ENCODE results near the gene RAB3IL1. TPM values are rescaled to one million over a fixed set of nuclear protein-coding genes. Genes with fewer than 3 reads are reported as not detected.
A peak's percentile ranks its signal among the peaks of the same experiment; 100 is the strongest.

RAB3IL1 gene
- total and polyA plus RNA-seq, 9 donors: 17.3 to 38.6 (median 35.4) TPM

DNA sequence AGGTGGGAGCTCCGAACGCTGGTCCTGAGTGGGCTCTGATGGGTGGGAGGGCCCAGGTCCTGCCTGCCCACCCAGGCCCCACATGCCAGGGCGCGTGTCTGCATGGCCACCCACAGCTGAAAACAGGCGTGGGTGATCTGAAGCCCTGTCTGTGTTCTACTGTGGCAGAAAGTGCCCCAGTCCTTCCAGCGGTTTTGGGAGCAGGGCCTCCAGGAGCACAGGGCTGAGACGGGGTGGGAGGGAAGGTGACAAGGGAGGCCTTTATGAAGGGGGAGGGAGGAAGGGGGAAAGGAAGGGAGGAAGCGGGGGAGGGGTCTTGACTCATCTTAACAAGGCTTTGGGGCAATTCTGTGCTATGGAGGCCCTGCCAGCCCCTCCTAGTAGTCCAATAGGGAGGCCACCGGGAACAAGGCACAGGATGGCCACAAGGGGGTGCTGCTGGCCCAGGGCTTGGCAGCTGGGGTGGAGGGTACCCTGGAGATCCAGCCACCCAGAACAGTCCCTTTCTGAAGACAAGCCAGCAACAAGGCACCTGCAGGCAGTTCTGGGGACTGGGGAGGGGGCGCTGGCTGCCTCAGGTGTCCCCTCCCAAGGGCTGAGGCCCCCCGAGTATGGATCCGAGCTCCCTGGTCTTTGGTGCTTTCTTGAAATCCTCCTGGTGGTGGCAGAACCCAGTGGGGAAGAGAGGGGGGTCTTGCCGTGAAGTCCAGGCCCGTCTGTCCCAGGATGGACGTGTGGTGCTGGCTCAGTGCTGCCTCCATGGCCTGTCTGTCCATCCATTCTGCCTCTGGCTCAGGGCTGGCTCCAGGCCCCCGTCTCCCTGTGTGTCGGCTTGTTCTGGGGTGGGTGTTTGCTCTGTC, 19.7 kb downstream of the RAB3IL1 start:
- H3K27me3 ChIP-seq (ENCODE audit: control insufficient read depth, insufficient read depth, low read length): no peaks in the 10 kb centered on the region
- H3K9me3 ChIP-seq (replicated peaks; ENCODE audit: control insufficient read depth, low read depth, low read length): no peaks in the 10 kb centered on the region
- no peak overlapping the region for H3K4me3 ChIP-seq (ENCODE audit: low read length)
- peaks cover 13% of the 10 kb centered on the region for H3K4me1 ChIP-seq (ENCODE audit: control insufficient read depth, insufficient read depth, low read length)
- no peak overlapping the region for H3K27ac ChIP-seq (ENCODE audit: low read length)
- peaks cover 53% of the 10 kb centered on the region for H3K36me3 ChIP-seq (ENCODE audit: control insufficient read depth, insufficient read depth, low read length)
- DNase-seq: peak; percentile 62
- WGBS (ENCODE audit: insufficient coverage): 62% methylated on average over 13 of the region's 17 CpGs

DNA sequence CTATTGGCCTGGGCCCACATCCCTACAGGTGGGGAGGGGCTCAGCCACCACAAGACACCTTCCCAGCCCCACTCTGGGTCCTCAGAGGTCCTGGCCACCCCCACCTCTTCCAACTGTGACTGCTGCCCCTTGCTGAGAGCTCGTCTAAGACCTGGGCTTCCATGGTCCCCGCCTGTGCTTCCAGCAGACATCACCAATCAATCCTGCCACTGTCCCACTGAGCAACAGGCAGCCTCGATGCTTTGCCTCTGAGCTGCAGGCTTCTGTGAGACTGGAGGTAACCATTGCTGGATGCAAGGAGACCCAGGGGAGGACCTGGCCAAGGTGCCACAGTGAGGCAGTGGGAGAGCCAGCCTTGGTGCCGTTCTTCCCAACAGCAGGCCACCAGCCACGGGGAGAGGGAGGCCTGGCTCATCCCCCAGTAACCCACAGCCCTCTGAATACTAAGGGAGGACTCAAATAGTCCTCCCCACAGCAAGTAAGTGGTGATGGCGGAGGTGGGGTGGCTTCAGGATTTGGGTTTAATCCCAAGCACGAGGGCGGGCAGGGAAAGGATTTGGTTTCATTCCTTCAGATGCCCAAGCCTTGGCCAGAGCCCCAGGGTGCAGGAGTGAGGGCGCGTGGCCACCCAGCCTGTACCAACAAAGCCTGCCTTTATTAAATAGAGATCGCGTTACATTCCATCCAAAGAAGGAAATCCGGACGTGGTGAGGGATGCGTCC, 20.5 kb downstream of the RAB3IL1 start:
- H3K4me3 ChIP-seq (ENCODE audit: low read length): no peak overlapping the region
- peaks cover 50% of the 10 kb centered on the region for H3K36me3 ChIP-seq (ENCODE audit: control insufficient read depth, insufficient read depth, low read length)
- no peak overlapping the region for H3K27ac ChIP-seq (ENCODE audit: low read length)
- 63% methylated on average over 11 of the region's 15 CpGs for WGBS (ENCODE audit: insufficient coverage)
- H3K9me3 ChIP-seq (replicated peaks; ENCODE audit: control insufficient read depth, low read depth, low read length): no peaks in the 10 kb centered on the region
- no peaks in the 10 kb centered on the region for H3K27me3 ChIP-seq (ENCODE audit: control insufficient read depth, insufficient read depth, low read length)
- H3K4me1 ChIP-seq (ENCODE audit: control insufficient read depth, insufficient read depth, low read length): peaks cover 16% of the 10 kb centered on the region
- no peak for DNase-seq

DNA sequence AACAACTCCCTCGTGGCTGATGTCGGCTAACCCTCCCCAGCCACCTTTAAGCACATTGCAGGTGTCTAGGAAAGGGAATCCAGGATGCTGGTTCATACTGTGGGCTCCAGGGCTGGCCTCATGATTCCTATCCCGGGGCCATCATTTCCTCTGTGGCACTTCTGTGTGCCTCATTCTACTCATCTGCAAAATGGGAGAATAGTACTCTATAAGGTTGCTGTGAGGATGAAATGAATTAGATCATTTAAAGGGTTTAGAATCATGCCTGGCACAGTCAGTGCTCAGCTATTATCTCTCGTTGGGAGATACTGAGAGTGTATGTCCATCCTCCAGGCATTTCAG, 21.7 kb downstream of the RAB3IL1 start:
- H3K4me1 ChIP-seq (ENCODE audit: control insufficient read depth, insufficient read depth, low read length): peaks cover 21% of the 10 kb centered on the region
- peaks cover 41% of the 10 kb centered on the region for H3K36me3 ChIP-seq (ENCODE audit: control insufficient read depth, insufficient read depth, low read length)
- H3K27ac ChIP-seq (ENCODE audit: low read length): no peak overlapping the region
- no peaks in the 10 kb centered on the region for H3K27me3 ChIP-seq (ENCODE audit: control insufficient read depth, insufficient read depth, low read length)
- no peak for DNase-seq
- H3K9me3 ChIP-seq (replicated peaks; ENCODE audit: control insufficient read depth, low read depth, low read length): no peaks in the 10 kb centered on the region
- H3K4me3 ChIP-seq (ENCODE audit: low read length): no peak overlapping the region
- WGBS (ENCODE audit: insufficient coverage): 60% methylated on average over 1 of the region's 4 CpGs

DNA sequence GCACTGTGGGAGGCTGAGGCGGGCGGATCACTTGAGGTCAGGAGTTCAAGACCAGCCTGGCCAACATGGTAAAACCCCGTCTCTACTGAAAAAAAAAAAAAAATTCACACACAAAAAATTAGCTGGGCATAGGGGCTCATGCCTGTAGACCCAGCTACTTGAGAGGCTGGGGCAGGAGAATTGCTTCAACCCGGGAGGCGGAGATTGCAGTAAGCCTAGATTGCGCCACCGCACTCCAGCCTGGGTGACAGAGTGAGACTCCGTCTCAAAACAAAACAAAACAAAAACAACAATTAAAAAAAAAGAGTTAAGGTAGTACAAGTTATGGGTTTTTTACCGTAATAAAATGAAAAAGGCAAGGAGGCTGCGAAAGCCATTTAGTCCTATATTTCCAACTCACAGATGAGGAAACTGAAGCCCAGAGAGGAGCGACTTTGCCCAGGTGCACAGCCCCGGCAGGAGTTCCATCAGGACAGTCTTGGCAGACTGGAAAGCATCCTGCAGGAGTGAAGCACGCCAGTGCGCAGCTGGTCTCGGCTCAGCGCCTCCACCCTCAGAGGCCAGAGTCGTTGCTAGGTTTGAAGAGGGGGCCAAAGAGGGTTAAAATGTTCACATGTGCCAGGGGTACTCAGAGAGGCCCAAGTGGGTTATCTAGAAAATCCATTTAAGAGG, 22.2 kb downstream of the RAB3IL1 start:
- H3K4me1 ChIP-seq (ENCODE audit: control insufficient read depth, insufficient read depth, low read length): peaks cover 26% of the 10 kb centered on the region
- no peak for DNase-seq
- H3K4me3 ChIP-seq (ENCODE audit: low read length): no peak overlapping the region
- H3K27me3 ChIP-seq (ENCODE audit: control insufficient read depth, insufficient read depth, low read length): no peaks in the 10 kb centered on the region
- 44% methylated on average over 7 of the region's 17 CpGs for WGBS (ENCODE audit: insufficient coverage)
- H3K27ac ChIP-seq (ENCODE audit: low read length): no peak overlapping the region
- no peaks in the 10 kb centered on the region for H3K9me3 ChIP-seq (replicated peaks; ENCODE audit: control insufficient read depth, low read depth, low read length)
- peaks cover 37% of the 10 kb centered on the region for H3K36me3 ChIP-seq (ENCODE audit: control insufficient read depth, insufficient read depth, low read length)

DNA sequence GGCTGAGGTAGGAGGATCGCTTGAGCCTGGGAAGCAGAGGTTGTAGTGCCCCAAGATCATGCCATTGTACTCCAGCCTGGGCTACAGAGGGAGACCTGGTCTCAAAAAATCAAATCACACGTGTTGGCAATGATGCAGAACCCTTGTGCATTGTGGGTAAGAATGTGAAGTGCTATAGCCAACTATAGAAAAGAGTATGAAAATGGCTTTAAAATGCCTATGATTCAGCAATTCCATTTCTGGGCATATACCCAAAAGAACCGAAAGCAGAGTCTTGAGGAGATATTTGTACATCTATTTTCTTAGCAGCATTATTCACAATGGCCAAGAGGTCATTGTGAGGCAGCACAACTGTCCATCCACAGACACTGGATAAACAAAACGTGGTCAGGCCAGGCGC, 23.4 kb downstream of the RAB3IL1 start:
- DNase-seq: peak; percentile 92
- 67% methylated on average over 3 of the region's 5 CpGs for WGBS (ENCODE audit: insufficient coverage)
- H3K27me3 ChIP-seq (ENCODE audit: control insufficient read depth, insufficient read depth, low read length): no peaks in the 10 kb centered on the region
- H3K36me3 ChIP-seq (ENCODE audit: control insufficient read depth, insufficient read depth, low read length): peaks cover 29% of the 10 kb centered on the region
- H3K27ac ChIP-seq (ENCODE audit: low read length): peak overlapping the region; percentile 47
- peaks cover 29% of the 10 kb centered on the region for H3K4me1 ChIP-seq (ENCODE audit: control insufficient read depth, insufficient read depth, low read length)
- H3K9me3 ChIP-seq (replicated peaks; ENCODE audit: control insufficient read depth, low read depth, low read length): no peaks in the 10 kb centered on the region
- no peak overlapping the region for H3K4me3 ChIP-seq (ENCODE audit: low read length)

DNA sequence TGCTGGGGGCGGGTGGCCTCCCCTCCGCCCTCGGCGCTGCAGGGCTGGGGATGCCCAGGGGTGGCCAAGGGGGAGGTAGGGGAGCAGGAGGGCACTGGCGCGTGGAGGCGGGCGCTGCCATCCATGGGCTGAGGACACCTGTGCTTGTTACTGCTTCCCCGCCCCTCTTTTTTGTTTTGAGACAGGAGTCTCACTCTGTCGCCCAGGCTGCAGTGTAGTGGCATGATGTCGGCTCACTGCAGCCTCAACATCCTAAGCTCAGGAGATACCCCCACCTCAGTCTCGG, 25.3 kb downstream of the RAB3IL1 start:
- DNase-seq: no peak
- Histone ChIP-seq H3K4me3 (ENCODE audit: low read length) (peak overlapping the region; percentile 52), H3K27me3 (ENCODE audit: control insufficient read depth, insufficient read depth, low read length) (no peaks in the 10 kb centered on the region), H3K36me3 (ENCODE audit: control insufficient read depth, insufficient read depth, low read length) (peaks cover 16% of the 10 kb centered on the region), H3K27ac (ENCODE audit: low read length) (peak overlapping the region; percentile 77), H3K4me1 (ENCODE audit: control insufficient read depth, insufficient read depth, low read length) (peaks cover 38% of the 10 kb centered on the region), H3K9me3 (replicated peaks; ENCODE audit: control insufficient read depth, low read depth, low read length) (no peaks in the 10 kb centered on the region)
- 12% methylated on average over 4 of the region's 12 CpGs for WGBS (ENCODE audit: insufficient coverage)

DNA sequence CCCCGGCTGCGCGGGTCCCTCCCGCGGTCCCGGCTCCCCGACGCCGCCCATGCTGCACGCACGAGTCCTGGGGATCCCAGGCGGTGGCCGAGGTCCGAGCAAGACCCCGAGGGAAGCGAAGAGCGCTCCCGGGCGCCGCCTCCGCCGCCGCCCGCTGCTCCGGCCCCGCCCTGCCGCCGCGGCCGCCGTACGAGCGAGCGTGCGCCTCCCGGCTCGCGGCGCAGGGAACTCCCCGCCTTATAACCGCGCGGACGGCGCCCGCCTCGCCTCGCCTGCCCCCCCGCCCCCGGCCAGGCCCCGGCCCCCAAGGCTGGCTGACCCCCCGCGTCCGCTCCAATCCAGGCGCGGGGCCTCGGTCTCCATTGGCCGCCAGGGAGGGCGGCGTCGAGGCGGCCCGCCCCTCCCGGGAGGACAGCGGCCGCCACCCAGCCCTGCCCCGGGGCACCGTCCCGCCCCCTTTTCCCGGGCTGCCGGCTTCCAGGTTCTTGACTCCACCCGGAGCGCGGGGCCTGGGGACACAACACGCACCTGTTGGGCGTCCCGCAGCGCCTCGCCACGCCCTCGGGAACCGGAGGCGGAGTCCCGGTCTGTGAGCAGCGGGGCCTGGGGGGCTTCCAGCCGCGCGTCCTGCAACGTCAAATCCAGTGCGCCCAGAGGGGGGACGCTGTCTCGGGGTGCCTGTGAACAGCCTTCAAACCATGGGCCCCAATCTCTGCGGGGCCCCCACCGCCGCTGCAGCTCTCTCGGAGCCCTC, 25.9 kb downstream of the RAB3IL1 start, which contains the start of gene FADS3:
TSS of gene FADS3 (minus strand) at position 215 of the 754 bp plus-strand sequence. CDS start at position 51, 164 bp downstream.
- peaks cover 13% of the 10 kb centered on the region for H3K36me3 ChIP-seq (ENCODE audit: control insufficient read depth, insufficient read depth, low read length)
- peak within 1 kb of the TSS; percentile 77 for H3K27ac ChIP-seq (ENCODE audit: low read length)
- H3K4me3 ChIP-seq (ENCODE audit: low read length): peak within 1 kb of the TSS; percentile 65
- DNase-seq: peak; percentile 91
- H3K27me3 ChIP-seq (ENCODE audit: control insufficient read depth, insufficient read depth, low read length): no peaks in the 10 kb centered on the region
- H3K9me3 ChIP-seq (replicated peaks; ENCODE audit: control insufficient read depth, low read depth, low read length): peaks cover 2% of the 10 kb centered on the region
- under 1% methylated on average over 89 of the region's 96 CpGs for WGBS (ENCODE audit: insufficient coverage)
- H3K4me1 ChIP-seq (ENCODE audit: control insufficient read depth, insufficient read depth, low read length): peaks cover 38% of the 10 kb centered on the region

DNA sequence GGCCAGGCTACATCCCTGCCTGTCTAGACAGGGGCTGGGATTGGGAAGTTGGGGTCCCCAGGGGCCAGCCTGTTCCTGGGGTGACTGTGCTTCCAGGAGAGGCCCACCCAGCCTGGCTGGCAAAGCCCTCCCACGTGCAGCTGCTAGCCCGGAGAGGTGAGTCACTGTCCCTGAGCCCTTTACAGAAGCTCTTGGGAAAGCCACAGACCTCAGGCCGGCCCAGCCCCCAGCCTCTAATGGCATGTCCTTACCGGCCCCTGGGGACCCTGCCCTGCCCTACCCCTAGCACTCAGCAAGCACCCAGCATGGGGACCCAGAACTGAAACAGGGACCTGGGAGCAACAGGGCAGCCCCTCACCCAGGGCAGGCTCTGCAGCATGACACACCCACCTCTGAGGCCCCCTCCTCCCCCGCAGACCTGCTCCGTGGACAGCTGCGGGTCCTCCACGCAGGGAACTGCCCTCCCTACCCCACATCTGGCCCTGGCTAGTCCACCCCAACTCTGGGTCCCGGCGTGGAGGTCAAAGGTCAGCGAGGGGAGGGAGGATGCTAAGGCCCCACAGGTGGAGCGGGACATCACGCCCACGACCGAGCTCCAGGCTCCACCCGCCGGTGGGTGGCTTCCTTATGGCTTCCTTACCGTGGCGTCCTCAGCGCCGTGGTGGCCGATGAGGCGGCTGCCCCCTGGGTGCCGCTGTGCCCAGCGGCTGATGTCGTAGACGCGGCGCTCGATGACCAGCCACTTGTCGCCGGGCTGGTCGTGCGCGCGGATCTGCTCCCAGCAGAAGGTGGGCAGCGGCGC, 26.6 kb downstream of the RAB3IL1 start:
- WGBS (ENCODE audit: insufficient coverage): under 1% methylated on average over 33 of the region's 38 CpGs
- DNase-seq: no peak
- H3K27me3 ChIP-seq (ENCODE audit: control insufficient read depth, insufficient read depth, low read length): no peaks in the 10 kb centered on the region
- peaks cover 5% of the 10 kb centered on the region for H3K36me3 ChIP-seq (ENCODE audit: control insufficient read depth, insufficient read depth, low read length)
- H3K4me3 ChIP-seq (ENCODE audit: low read length): peak overlapping the region; percentile 65
- H3K4me1 ChIP-seq (ENCODE audit: control insufficient read depth, insufficient read depth, low read length): peaks cover 41% of the 10 kb centered on the region
- peak overlapping the region; percentile 62 for H3K27ac ChIP-seq (ENCODE audit: low read length)
- peaks cover 2% of the 10 kb centered on the region for H3K9me3 ChIP-seq (replicated peaks; ENCODE audit: control insufficient read depth, low read depth, low read length)

DNA sequence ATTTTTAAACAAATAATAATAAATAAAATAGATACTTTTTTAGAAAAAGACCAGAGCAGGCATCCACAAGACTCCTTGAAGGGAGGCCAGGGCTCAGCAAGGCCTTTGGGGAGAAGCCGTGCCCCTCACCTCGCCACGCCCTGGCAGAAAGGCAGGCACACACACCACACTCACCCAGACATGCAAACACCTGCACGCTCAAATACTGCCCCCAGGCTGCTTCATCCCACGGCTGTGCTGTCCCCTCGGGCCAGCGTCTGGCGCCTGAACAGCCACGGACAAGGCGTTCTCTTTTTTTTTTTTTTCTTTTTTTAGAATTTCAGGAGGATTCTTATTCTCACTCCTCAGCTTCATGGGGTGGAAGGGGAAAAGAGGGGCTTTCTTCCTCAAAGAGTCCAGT, 27.5 kb downstream of the RAB3IL1 start:
- DNase-seq: no peak
- no peak overlapping the region for H3K4me3 ChIP-seq (ENCODE audit: low read length)
- H3K27me3 ChIP-seq (ENCODE audit: control insufficient read depth, insufficient read depth, low read length): no peaks in the 10 kb centered on the region
- 100% methylated on average over 3 of the region's 10 CpGs for WGBS (ENCODE audit: insufficient coverage)
- H3K27ac ChIP-seq (ENCODE audit: low read length): peak overlapping the region; percentile 11
- H3K4me1 ChIP-seq (ENCODE audit: control insufficient read depth, insufficient read depth, low read length): peaks cover 50% of the 10 kb centered on the region
- peaks cover 2% of the 10 kb centered on the region for H3K9me3 ChIP-seq (replicated peaks; ENCODE audit: control insufficient read depth, low read depth, low read length)
- no peaks in the 10 kb centered on the region for H3K36me3 ChIP-seq (ENCODE audit: control insufficient read depth, insufficient read depth, low read length)
